Hematopoietic multipotent progenitor cell treated with erythropoietin and hydrocortisone succinate and interleukin-3 and kit ligand, for 17 days (in vitro differentiated cells): Measurements from ENCODE around the gene SMIM20.
A peak's percentile ranks its signal among the peaks of the same experiment; 100 is the strongest.

ENCODE experiments used
- DNase-seq: peaks from one replicate; pipeline ENCODE4 v3.0.0-alpha.2; 2015; ENCODE audit warnings: low spot score

The SMIM20 gene

GRCh38 chr4:25926462-25926861 lies 12.4 kb downstream of the SMIM20 start:
- DNase-seq, result peak; percentile 16

GRCh38 chr4:25927361-25928195 lies 13.6 kb downstream of the SMIM20 start:
- DNase-seq, result no peak

- no peak for DNase-seq
These were observed 14.6 kb downstream of the SMIM20 start for GRCh38 chr4:25928379-25929297.

DNA sequence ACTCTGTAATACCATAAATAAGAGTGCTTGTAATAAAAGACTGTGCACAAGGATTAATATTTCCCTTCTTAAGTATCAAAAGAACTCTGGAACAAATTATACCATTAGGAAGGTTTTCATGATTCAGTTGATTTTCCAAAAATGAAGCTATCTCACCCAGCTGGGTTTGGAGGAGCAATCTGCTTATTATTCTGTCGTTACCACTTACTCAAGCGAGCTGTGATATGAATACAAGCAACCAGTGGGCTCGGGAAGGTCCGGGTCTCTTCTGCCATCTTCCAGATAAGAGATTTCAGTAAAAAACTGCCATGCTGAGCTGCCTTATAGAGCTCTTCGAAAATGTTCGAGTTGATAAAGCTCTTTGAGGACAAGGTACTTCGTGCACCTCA lies 15.3 kb downstream of the SMIM20 start:
- no peak for DNase-seq

DNA sequence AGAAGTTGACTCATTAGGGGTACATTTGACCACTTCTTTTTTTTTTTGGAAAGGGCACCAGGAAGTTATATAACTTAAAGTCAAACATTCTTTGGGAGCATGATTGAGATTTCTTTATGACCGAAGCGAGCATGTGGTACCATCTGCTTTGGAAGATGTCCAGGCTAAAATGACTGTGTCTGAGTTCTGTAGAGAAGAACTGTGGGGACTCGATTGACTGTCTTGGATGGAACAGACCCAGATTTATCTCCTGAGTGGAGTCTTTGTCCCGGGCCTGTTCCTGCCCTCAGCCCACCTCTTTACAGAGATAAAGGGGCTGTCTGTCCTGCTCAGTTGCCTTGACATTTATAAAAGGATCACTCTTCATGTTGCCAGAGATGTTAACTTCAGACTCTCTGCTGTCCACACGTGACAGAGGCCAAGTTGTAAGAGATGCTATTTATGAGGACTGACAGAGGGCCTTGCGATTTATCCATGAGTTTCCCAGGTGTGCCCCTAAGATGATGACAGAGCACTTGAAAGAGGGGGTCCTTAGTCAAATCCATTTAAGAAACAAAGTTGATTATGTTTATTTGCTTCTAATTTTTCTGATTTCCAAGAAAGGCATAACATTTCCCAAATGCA lies 16.8 kb downstream of the SMIM20 start:
- DNase-seq, result no peak

DNA sequence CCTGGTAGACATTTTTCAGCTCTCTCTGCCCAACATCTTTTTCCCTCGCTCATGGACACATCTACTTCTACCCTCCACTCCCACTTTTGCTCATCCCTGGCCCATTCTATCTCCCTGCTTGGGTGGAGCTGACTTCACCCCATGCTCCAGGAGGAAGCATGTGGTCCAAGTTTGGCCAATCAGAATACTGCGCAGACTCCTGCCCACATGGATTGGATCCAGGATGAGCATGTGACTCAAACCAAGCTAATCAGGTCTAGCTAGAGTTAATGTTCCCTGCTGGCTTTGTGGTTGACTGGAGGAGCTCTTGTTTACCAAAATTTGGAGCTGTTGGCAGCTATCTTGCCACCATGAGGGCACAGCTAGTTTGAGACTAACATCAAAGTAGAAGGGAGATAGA lies 22.7 kb downstream of the SMIM20 start:
- no peak for DNase-seq

DNA sequence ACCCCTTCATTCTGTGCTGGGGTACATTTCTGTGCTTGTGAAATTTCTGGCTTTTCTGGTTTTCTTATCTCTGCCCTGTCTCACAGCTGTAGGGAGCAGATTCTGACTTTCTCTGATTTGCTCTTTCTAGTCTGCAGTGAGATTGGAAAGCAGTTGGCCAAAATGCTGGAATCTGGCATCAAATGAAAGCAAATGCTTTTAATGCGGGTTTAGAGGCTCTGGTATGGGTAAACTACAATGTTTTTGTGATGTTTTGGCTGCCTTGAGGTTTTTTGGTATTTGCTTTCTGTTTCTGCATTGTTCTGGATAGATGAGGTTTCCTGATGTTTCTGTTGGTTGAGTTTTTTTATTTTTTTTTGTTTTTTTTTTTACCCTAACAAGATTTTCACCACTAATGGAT lies 23.8 kb downstream of the SMIM20 start:
- no peak for DNase-seq

DNA sequence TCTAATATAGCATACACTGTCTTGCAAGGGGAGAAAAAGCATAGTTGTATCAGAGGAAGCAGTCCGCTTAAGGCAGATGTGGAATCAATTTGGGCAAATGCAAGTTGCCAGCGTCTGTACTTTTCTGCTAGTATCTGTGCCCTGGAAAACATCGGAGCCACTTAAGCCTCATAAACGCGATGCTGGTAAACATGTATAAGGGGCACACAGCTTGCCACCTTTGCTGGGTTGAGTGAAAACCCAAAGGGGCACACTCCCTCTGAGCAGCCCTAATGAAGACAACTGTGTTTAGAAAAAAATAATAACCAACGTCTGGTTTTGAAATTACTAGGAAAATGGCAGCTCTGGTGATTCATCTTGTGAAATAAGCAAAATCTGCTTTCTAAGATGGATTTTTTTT lies 24.3 kb downstream of the SMIM20 start:
- DNase-seq, result no peak

DNA sequence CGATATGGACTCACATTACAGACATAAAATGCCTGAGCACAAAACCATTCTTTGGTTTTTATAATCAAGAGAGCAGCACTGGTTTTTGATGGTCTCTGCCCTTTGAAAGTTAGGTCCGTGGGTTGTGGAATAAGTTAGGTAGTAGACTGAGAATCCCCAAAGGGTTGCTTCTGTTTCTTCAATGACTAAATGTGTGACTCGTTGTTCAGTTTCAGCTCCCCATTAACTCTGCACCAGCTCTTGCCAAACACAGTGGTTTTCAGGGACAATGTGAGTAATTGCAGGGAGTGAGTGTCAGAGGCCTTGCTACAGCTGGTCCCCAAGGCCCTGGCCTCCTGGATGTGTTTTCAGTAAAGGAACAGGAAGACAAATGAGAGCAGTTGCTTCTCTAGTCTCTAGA lies 24.8 kb downstream of the SMIM20 start:
- DNase-seq, result no peak

DNA sequence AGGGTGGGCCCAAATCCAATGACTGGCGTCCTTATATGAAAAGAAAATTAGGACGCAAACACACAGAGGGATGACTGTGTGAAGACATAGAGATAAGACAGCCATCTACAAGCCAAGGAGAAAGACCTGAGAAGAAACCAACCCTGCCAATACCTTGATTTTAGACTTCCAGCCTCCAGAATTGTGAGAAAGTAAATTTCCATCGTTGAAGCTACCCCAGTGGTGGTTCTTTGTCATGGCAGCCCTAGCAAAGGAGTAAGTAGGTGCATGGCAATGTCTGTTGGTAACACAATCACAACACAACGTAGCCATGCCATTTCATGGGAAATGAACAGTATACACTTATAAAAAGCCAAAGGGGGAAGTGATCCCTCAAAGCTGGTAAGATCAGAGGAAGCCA lies 25.3 kb downstream of the SMIM20 start:
- DNase-seq, result no peak

- DNase-seq, result no peak
These were observed 27.6 kb downstream of the SMIM20 start for GRCh38 chr4:25941457-25942221.

- DNase-seq, result no peak
These were observed 29.3 kb downstream of the SMIM20 start for GRCh38 chr4:25943312-25943711.

DNA sequence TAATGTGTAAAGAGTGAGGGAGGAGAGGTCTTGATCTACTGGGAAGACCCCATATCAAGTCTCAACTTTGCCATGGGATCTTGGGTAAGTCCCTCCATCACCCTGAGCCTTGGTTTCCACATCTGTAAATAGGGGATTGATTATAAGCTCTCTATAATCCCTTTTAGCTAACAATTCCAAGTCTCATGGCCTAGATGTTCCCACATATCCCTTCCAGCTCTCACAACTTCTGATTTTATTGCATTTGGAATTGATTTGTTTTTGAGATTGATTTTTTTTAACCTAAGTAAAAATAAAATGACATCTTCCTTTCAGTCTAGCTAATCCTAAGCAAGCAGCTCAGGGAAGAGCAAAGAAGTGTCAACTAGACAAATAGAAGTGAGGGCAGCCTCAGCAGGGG lies 29.8 kb downstream of the SMIM20 start:
- no peak for DNase-seq

GRCh38 chr4:25948051-25948450 lies 34.0 kb downstream of the SMIM20 start:
- DNase-seq, result no peak

- no peak for DNase-seq
These were observed 35.2 kb downstream of the SMIM20 start for GRCh38 chr4:25949173-25949748.

DNA sequence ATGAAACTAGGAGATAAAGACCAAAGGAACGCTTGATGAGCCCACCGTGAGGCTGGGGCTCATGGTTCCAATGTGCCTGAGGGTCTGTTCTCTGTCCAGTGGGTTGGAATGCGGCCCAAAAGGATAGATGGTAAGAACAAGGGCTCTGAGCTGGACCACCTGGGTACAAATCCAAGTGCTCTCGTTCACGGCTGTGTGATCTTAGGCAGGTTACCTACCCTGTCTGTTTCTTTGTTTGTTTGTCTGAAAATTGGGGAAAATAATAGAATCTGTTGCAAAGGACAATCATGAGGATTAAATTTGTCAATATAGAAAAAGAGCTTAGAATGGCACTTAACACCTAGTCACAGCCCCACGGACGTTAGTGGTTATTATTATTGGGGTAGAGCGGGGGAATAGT lies 36.0 kb downstream of the SMIM20 start:
- no peak for DNase-seq

- no peak for DNase-seq
These were observed 36.7 kb downstream of the SMIM20 start for GRCh38 chr4:25950461-25951389.

DNA sequence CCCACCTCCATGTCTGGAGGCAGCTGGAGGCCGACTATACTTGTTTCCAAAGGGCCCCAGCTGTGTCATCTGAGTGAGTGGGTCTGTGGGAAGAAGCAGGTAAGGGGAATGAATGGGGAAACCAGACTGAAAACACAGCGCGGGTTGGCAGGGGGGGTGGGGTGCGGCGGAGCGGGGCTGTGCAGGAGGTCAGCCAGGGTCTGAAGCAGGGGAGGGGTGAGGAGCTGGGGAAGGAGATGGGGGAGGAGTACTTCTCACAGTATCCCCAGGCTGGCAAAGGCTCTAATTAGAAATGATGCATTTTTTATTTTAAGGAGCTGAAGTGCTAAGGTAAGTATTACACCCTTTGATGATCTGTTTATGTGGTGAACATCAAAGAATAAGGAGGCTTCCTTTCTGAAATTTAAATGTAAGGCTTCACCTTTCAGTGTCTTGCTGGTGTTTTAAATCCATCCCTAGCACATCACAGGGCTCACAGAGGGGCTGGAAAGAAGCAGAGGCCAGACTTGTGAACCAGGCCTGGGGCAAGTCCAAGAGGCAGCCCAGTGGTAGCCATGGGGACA lies 37.5 kb downstream of the SMIM20 start:
- no peak for DNase-seq

DNA sequence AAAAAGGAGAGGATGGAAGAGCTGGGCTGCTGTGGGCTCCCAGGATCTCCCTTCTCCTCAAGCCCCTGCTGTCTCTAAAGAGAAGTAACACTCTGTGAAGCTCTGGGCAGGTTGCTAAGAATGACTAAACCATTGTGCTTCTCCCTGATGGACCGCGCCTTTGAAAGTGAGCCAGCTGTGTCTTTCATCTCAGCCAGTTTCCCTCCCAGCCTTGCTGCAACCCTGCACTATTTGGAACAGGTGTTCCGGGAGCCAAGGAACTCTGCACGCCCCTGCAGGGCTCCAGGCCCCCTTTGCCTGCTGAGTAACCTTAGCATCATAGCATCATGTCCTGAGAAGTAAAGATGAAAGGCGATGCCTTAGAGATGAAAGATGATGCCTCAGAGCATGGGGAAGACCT lies 39.7 kb downstream of the SMIM20 start:
- no peak for DNase-seq

DNA sequence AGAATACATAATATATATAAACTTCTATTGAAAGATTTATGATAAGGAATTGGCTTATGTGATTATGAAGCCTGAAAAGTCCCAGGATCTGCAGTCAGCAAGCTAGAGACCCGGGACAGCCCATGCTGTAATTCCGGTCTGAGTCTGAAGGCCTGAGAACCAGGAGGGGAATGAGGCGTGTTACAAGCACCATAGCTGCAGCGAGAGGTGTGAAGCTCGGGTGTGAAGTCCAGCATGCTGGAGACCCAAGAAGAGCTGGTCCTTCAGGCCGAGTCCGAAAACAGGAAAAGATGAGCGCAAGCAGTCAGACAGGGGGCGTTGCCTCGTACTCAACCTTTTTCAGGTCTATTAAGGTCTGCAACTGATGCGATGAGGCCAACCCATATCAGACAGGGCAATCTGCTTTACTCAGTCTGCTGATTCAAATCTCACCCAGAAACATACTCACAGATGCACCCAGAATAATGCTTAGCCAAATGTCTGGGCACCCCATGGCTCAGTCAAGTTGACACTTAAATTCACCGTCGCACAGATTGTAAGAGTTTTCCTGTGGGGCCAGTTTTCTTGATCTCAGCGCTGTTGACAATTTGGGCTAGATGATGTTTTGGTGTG lies 40.4 kb downstream of the SMIM20 start:
- no peak for DNase-seq
